Ovary (tissue), 3 donors: ENCODE measurements around the gene SIGLEC5.

Experiments
- EP300 ChIP-seq: sonication (generic); formaldehyde crosslinking; IDR thresholded peaks from one replicate; pipeline ENCODE4 v1.6.1; 2017; ENCODE audit warnings: antibody characterized with exemption
- POLR2A ChIP-seq: fragments of 450-650 bp; IDR thresholded peaks from one replicate; pipeline ENCODE4 v1.6.1; 2017; ENCODE audit warnings: antibody characterized with exemption, mild to moderate bottlenecking, moderate library complexity
- TF ChIP-seq, protein P1 (sequence below), 3 donors: fragments of 450-650 bp in 2 of 3; fragments of 200-600 bp in 1 of 3; IDR thresholded peaks; one replicate each; pipeline versions ENCODE4 v1.5.1 to v1.8.0; 2016 to 2022; ENCODE audit warnings: antibody characterized with exemption in 3 of 3, mild to moderate bottlenecking in 1 of 3
- donor health status: DM: no; HTN: no; CAD: no.

- TF ChIP-seq EP300 (no peak), POLR2A (no peak)
- TF ChIP-seq, protein P1, sequence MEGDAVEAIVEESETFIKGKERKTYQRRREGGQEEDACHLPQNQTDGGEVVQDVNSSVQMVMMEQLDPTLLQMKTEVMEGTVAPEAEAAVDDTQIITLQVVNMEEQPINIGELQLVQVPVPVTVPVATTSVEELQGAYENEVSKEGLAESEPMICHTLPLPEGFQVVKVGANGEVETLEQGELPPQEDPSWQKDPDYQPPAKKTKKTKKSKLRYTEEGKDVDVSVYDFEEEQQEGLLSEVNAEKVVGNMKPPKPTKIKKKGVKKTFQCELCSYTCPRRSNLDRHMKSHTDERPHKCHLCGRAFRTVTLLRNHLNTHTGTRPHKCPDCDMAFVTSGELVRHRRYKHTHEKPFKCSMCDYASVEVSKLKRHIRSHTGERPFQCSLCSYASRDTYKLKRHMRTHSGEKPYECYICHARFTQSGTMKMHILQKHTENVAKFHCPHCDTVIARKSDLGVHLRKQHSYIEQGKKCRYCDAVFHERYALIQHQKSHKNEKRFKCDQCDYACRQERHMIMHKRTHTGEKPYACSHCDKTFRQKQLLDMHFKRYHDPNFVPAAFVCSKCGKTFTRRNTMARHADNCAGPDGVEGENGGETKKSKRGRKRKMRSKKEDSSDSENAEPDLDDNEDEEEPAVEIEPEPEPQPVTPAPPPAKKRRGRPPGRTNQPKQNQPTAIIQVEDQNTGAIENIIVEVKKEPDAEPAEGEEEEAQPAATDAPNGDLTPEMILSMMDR (IDR thresholded peaks at IDR 0.05), result no peak
Measured at GRCh38 chr19:51586799-51587198, 43.4 kb downstream of the SIGLEC5 start.
